Measurements from ENCODE around the gene ANTXRL. TPM values are rescaled to one million over a fixed set of nuclear protein-coding genes. Genes with fewer than 3 reads are reported as not detected.

ANTXRL gene
- total RNA-seq, 4 donors from 2014 or later, result not detected

DNA sequence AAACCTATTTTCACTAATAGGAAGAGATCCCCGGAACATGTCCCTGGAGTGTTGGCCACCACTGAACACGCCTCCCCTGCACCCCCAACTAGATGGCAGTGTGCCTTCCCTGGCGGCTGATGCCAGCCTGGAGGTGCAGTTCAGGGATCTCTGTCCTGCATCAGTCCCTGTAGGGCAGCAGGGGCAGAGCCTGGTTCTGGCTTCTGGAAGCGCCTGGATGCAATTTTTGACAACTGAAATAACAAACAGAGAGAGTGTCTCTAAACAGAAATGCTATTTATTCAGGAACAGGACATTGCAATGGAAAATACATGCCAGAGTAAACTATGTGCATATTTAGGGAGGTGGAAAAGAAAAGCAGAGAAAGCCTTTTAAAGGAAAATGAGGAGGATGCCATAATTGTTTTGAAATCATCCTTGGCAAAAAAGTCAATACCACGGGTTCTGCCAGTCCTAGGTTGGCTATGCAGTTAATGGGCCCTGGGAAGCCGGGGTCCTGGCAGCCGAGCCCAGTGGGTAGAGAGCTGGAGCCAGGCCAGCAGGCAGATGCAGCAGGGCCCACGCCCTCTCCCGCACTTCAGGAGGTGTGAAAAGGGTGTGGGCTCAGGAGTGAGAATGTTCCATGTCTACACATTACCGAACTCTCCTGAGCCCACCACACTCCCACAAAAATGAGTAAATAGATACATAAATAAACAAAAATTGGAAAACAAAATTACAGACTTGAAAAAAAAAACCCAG lies 18.5 kb downstream of the ANTXRL start:
- no peaks in the 10 kb centered on the region for H3K9me3 ChIP-seq
- H3K4me3 ChIP-seq, result no peak overlapping the region
- peaks cover 23% of the 10 kb centered on the region for H3K4me1 ChIP-seq
- H3K27ac ChIP-seq, result no peak overlapping the region
- TF ChIP-seq, protein P1, sequence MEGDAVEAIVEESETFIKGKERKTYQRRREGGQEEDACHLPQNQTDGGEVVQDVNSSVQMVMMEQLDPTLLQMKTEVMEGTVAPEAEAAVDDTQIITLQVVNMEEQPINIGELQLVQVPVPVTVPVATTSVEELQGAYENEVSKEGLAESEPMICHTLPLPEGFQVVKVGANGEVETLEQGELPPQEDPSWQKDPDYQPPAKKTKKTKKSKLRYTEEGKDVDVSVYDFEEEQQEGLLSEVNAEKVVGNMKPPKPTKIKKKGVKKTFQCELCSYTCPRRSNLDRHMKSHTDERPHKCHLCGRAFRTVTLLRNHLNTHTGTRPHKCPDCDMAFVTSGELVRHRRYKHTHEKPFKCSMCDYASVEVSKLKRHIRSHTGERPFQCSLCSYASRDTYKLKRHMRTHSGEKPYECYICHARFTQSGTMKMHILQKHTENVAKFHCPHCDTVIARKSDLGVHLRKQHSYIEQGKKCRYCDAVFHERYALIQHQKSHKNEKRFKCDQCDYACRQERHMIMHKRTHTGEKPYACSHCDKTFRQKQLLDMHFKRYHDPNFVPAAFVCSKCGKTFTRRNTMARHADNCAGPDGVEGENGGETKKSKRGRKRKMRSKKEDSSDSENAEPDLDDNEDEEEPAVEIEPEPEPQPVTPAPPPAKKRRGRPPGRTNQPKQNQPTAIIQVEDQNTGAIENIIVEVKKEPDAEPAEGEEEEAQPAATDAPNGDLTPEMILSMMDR (IDR thresholded peaks at IDR 0.05), result no peak
- no peak for TF ChIP-seq EP300 (IDR thresholded peaks at IDR 0.05)
- TF ChIP-seq POLR2AphosphoS5 (IDR thresholded peaks at IDR 0.05), result no peak
- no peak for TF ChIP-seq POLR2A (IDR thresholded peaks at IDR 0.05)
- WGBS, result 44% methylated on average over 10 of the region's 10 CpGs
- H3K36me3 ChIP-seq, result no peaks in the 10 kb centered on the region
- peak in 1 of 2 donors; percentile 56 for DNase-seq (ENCODE audit: low spot score in 2 of 2)
- no peaks in the 10 kb centered on the region for H3K27me3 ChIP-seq

- H3K4me1 ChIP-seq, result peaks cover 25% of the 10 kb centered on the region
- H3K9me3 ChIP-seq, result no peaks in the 10 kb centered on the region
- H3K27me3 ChIP-seq, result no peaks in the 10 kb centered on the region
- H3K36me3 ChIP-seq, result no peaks in the 10 kb centered on the region
- DNase-seq (ENCODE audit: low spot score in 2 of 2), result no peak
- H3K27ac ChIP-seq, result no peak overlapping the region
- TF ChIP-seq EP300 (IDR thresholded peaks at IDR 0.05) (no peak), POLR2AphosphoS5 (IDR thresholded peaks at IDR 0.05) (no peak), POLR2A (IDR thresholded peaks at IDR 0.05) (no peak)
- TF ChIP-seq, protein P1 (IDR thresholded peaks at IDR 0.05), result no peak
- WGBS, result 65% methylated on average over 1 of the region's 1 CpG
- H3K4me3 ChIP-seq, result no peak overlapping the region
Measured at GRCh38 chr10:46305986-46306385, 19.2 kb downstream of the ANTXRL start.

- Histone ChIP-seq H3K27ac (no peak overlapping the region), H3K4me1 (peaks cover 31% of the 10 kb centered on the region), H3K36me3 (no peaks in the 10 kb centered on the region), H3K9me3 (no peaks in the 10 kb centered on the region), H3K27me3 (no peaks in the 10 kb centered on the region), H3K4me3 (no peak overlapping the region)
- no peak for TF ChIP-seq POLR2AphosphoS5 (IDR thresholded peaks at IDR 0.05)
- TF ChIP-seq POLR2A (IDR thresholded peaks at IDR 0.05), result no peak
- TF ChIP-seq EP300 (IDR thresholded peaks at IDR 0.05), result no peak
- TF ChIP-seq, protein P1 (IDR thresholded peaks at IDR 0.05), result no peak
- WGBS, result 72% methylated on average over 5 of the region's 5 CpGs
- peak in 1 of 2 donors; percentile 54 for DNase-seq (ENCODE audit: low spot score in 2 of 2)
Measured at GRCh38 chr10:46306516-46307184, 19.9 kb downstream of the ANTXRL start.

DNA sequence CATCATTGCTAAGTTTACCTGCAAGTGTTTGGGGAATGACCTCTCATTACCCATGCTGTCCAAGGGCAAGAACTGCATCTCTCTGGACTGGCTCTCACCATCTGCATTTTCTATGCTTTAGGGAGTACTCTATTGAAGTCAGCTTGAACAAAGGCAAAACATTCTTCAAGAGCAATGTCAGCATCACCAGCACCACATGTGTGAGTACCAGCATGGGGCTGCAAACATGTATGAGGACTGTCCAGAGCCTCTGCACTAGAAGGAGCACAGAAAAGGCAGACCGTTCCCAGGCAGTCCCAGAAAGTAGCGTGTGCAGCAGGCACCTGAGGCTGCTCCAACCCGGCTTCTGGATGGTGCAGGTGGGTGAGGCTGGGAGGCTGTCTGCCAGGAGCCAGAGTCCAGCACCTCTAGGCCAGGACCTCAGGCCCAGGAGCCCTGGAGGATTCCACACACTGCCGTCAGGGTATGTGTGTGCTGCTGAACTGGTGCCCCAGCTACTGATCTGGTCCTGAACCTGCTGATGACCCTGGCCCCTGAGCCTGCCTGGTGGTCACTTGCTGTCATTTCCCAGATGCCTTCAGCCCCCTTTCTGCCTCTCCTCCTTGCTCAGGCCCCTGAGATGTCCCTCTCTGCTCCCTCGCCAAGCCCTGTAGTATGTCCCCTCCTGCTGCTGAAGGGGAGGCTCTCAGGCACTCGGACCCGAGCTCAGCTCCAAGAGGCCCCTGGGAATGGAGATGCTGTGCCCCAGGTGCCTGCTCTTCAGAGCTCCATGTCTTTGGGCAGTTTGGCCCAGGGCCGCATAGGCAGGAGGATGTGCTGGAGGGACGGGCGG lies 20.7 kb downstream of the ANTXRL start:
- Histone ChIP-seq H3K4me3 (no peak overlapping the region), H3K27ac (no peak overlapping the region), H3K9me3 (no peaks in the 10 kb centered on the region), H3K36me3 (no peaks in the 10 kb centered on the region), H3K27me3 (no peaks in the 10 kb centered on the region), H3K4me1 (peaks cover 31% of the 10 kb centered on the region)
- TF ChIP-seq, protein P1 (IDR thresholded peaks at IDR 0.05), result no peak
- peak in 1 of 2 donors; percentile 50 for DNase-seq (ENCODE audit: low spot score in 2 of 2)
- 92% methylated on average over 7 of the region's 10 CpGs for WGBS

DNA sequence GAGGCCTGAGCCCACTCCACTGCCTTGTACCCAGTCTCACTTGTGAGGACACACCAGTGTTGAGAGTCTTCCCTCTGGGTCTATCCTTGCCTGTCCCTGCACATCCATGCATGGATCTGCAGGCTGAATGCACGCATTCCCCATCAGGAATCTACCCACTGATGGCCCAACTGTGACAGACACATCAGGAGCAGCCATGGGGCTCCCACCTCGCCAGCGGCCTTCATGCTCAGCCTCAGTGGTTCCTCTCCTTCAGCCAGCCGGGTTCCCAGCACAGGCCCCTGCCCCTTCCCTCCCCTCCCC lies 21.3 kb downstream of the ANTXRL start:
- H3K4me3 ChIP-seq, result no peak overlapping the region
- no peaks in the 10 kb centered on the region for H3K9me3 ChIP-seq
- peaks cover 31% of the 10 kb centered on the region for H3K4me1 ChIP-seq
- WGBS, result 85% methylated on average over 4 of the region's 4 CpGs
- no peak for DNase-seq (ENCODE audit: low spot score in 2 of 2)
- TF ChIP-seq POLR2AphosphoS5 (IDR thresholded peaks at IDR 0.05) (no peak), POLR2A (IDR thresholded peaks at IDR 0.05) (no peak), EP300 (IDR thresholded peaks at IDR 0.05) (no peak)
- TF ChIP-seq, protein P1 (IDR thresholded peaks at IDR 0.05), result no peak
- H3K36me3 ChIP-seq, result no peaks in the 10 kb centered on the region
- no peaks in the 10 kb centered on the region for H3K27me3 ChIP-seq
- H3K27ac ChIP-seq, result no peak overlapping the region

All from suprapubic skin (tissue), 4 donors.